ELR (cell line): ENCODE data around the gene GPR141.

ENCODE experiments used
- DNase-seq: peaks from one replicate; pipeline ENCODE4 v3.0.0-alpha.2; 2015; ENCODE audit warnings: low read depth

GPR141 gene

GRCh38 chr7:37786741-37787569, 103.4 kb downstream of the GPR141 start:
- DNase-seq = no peak
